HG03045 (cell line): Measurements from ENCODE around the gene LIG1.
"Not testable (repeated sequence)": the region's sequence is repeated elsewhere in the genome, so short reads cannot be mapped to it uniquely, and the experiment has no call there.

Source experiments
- ATAC-seq: cut with Tn5 transposase; IDR thresholded peaks from one replicate; pipeline ENCODE4 v1.9.1; 2021; ENCODE audit warnings: mild to moderate bottlenecking, moderate library complexity; ENCODE audit not compliant: unreplicated experiment

The LIG1 gene

GRCh38 chr19:48122421-48122820 is 47.7 kb downstream of the LIG1 start:
- no peak for ATAC-seq

GRCh38 chr19:48121909-48122371 is 48.2 kb downstream of the LIG1 start:
- ATAC-seq: no peak

DNA sequence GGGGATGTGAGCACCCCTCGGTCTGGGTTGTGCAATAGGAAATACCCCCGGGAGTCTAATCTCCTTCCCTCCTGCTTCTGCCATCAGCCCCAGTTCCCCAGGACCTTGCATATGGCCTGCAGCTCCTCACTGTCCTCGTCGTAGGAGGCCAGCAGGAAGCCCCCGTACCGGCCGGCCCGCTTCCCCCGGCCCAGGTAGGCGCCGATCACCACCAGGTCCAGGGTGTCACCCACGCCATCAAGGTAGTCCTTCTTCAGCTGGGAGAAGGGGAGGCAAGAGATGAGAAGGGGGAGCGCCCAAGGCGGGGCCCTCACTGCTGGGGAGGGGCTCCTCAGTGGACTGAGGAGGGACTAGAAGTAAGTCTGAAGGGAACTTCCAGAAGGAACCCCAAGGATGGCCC is 49.1 kb downstream of the LIG1 start:
- no peak for ATAC-seq

DNA sequence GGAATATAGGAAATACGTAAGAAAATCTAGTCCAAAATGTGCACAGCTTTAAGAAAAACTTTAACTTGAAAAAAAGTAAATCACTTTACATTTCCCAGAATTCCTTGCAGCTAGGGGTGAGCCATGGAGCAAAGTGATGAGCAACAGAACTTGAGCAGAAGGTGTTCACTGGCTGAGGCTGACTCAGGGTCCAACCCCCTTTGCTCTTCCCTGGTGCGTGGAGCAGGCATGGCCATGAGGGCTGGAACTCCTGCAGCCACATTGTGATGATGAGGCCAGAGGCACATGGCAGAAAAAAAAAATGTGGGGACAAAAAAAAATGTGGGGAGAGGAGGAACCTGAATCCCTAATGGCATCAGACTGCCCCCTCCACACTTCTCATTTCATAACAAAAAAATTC is 49.6 kb downstream of the LIG1 start:
- ATAC-seq: no peak

DNA sequence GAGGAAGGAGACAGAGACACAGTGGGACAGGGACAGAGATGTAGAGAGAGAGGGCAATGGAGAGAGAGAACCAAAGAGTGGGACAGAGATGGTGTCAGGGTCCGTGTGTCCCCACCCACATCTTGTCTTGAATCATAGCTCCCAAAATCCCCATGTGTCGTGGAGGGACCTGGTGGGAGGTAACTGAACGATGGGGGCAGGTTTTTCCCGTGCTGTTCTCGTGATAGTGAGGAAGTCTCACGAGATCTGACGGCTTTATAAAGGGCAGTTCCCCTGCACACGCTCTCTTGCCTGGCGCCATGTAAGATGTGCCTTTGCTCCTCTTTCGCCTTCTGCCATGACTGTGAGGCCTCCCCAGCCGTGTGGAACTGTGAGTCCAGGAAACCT is 52.0 kb downstream of the LIG1 start:
- ATAC-seq: no peak

DNA sequence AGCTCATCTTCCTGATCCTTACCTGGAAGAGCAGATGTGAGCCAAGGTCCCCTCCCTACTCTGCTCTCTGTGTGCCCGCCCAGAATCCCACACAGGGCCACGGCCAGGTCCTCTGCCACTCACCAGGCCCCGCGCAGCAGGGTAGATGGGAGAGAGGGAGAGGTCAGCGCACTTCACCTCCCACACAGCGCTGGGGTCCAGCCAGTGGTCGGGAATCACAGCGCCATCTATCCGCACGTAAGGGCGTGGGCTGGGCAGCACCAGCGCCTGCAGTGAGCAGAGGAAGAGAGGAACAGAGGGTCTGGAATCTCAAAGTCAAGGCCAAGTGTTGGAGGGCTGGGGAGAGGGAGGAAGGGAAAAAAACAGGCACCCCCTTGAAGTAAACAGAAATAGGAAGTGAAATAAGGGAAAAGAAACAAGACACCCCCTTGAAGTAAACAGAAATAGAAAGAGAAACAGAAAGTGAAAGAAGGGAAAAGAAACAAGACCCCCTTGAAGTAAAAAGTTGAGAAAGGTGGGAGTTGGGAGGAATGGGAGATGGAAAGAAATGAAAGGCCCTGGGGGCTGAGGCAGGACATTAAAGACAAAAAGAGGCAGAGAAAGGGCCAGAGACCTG is 52.5 kb downstream of the LIG1 start:
- no peak for ATAC-seq

- ATAC-seq: no peak
Observed at GRCh38 chr19:48113190-48113917, 56.8 kb downstream of the LIG1 start.

- no peak for ATAC-seq
Observed at GRCh38 chr19:48111280-48111679, 58.9 kb downstream of the LIG1 start.

DNA sequence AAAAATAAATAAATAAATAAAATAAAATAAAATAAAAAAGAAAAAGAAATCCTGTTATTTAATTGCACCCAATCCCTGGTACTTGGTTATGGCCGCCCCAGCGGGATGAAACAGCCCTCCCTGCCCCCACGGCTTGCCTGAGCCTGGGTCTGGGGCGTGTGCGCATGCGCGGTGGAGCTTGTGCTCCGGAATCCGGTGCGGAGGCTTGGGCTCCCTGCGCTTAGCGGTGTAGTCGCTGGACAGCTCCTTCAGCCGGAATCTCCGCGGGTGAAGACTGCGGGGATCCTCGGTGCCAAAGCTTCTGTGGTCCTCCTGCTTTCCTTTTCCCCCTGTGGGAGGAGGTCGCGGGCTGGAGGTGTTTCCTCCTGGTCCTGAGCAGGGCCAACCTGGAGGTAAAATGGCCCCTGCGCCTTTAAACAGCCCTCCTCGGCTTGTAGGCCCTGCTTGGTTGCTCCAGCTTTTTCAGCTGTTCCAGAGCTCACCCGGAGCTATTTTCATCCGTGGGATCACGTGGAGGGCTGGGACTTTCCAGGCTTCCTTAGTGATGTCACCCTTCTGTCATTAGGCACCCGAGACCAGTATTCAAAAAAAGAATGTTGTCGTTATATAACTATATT is 59.7 kb downstream of the LIG1 start, which contains the start of gene PLA2G4C:
Gene PLA2G4C, minus strand, starts transcription at position 468 of the 617 bp plus-strand sequence. CDS start 4,288 bp downstream, outside the sequence.
- peak; percentile 51 for ATAC-seq

GRCh38 chr19:48108997-48109782 is 61.0 kb downstream of the LIG1 start:
- ATAC-seq: no peak

DNA sequence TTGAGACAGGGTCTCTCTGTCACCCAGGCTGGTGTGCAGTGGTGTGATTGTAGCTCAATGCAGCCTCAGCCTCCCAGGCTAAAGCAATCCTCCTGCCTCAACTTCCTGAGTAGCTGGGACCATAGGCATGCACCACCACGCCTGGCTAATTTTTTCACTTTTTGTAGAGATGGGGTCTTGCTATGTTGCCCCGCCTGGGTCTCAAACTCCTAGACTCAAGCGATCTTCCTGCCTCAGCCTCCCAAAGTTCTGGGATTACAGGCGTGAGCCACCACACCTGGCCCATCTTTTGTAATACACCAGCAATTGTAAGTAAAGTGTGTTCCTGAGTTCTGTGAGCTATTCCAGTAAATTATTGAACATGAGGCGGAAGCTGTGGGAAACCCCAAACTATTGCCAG is 66.2 kb downstream of the LIG1 start:
- ATAC-seq: no peak

DNA sequence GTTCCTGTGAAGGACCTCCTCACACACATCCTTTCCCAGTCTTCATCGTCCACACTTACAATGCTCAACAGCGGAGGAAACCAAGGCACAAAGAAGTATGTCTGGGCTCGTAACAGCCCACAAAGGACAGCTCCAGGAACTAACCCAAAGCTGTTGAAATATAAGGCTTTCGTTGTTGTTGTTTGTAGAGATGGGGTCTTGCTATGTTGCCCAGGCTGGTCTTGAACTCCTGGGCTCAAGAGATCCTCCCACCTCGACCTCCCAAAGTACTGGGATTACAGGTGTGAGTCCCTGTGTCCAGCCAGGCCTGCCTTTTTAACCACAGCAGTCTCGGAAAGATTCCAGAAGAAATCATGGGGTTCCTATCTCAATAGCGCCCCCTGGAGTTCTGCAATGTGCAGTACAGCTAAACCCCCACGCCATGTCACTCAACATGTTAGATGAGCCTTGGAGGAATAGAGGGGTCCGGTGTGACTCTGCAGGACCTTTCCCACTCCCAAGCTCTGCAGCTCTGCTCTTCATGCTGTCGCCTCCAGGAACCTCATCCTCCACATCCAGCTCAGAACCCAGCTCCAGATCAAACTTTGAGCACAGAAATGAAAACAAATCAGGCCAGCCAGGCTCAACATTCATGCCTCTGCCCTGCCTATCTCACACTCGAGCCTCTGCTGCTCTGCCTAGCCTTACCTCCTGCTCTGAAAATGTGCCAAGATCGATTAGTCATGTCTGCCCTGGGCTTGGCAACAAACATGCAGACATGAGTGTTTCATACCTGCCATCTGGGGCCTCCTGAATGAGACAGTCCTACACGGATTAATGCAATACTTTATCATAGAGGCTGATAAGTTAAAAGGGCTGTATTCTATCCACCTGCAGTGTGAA is 67.0 kb downstream of the LIG1 start:
- no peak for ATAC-seq

- ATAC-seq: no peak
Observed at GRCh38 chr19:48095612-48096175, 74.5 kb downstream of the LIG1 start.

- no peak for ATAC-seq
Observed at GRCh38 chr19:48094855-48095203, 75.3 kb downstream of the LIG1 start.

DNA sequence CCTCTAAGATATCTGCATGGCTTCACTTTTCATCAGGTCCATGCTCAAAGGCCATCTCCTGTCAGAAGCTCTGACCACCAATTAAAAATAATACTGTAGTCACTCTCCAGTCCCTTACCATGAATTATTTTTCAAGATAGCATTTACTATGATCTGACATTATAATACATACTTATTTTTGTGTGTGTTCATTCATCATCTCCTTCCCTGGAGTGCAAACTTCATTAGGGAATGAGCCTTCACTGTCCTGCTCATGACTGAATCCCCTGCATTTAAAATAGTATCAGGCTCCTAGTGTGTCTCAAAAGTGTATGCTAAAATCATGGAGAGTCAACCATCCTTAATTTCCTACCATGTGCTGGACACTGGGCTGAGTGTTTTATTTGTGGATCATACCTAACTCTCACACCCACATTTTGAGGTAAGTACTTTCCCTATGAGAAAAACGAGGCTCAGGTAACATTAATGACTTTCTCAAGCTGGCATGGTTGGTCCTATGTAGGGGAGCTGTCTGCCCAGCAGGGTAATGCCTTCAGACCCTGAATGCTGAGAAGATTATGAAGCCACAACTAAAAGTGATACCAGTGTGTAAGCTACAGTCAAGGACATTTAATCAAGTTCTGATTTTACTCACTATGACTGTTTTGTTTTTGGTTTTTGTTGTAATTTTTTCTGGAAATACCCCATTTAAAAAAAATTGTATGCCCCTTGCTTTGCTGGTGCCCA is 75.9 kb downstream of the LIG1 start:
- ATAC-seq: no peak

GRCh38 chr19:48091111-48091718 is 78.9 kb downstream of the LIG1 start:
- ATAC-seq: not testable (repeated sequence)

DNA sequence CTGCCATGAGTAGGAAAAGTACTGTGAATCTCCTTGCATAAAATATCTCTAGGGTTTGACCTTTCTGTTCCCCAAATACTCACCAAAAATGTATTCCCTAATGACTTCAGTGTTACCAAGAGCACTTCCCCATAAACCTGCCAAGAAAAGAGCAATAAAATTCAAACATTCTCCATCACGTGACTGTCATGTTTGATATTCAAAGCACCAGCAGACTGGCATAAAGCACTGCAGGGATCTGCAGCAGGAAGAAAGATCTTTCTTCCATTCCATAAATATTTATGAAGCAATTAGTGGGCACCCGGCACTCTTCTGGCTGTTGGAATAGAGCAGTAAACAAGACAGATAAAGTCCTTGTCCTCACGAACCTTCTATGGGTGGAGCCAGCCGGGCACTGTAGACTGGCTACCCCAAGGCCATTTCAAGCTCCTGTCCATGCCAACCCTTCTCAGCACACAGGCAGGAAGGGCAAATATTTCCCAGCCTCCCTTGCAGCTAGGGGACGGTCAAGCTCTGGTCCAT is 79.8 kb downstream of the LIG1 start:
- no peak for ATAC-seq

DNA sequence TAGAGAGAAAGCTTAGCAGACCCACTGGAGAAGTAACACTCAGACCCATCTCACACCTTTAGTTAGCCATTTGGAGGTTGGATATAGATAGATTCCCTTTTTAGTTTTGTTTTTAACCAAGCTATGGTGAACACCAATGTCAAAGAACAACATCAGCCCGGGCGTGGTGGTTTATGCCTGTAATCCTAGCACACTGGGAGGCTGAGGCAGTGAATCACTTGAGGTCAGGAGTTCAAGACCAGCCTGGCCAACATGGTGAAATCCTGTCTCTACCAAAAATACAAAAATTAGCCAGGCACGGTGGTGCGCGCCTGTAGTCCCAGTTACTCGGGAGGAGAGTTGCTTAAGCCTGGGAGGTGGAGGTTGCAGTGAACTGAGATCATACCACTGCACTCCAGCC is 81.2 kb downstream of the LIG1 start:
- not testable (repeated sequence) for ATAC-seq
